Measurements from ENCODE around the gene TANGO6. TPM values are rescaled to one million over a fixed set of nuclear protein-coding genes. Genes with fewer than 3 reads are reported as not detected.
A peak's percentile ranks its signal among the peaks of the same experiment; 100 is the strongest.
"Not testable (repeated sequence)": the region's sequence is repeated elsewhere in the genome, so short reads cannot be mapped to it uniquely, and the experiment has no call there.

TANGO6 gene
- total RNA-seq, 6 experiments from 2014 or later: 10.9 to 15.5 (median 14.2) TPM

- intact Hi-C loops (cut with DNase I): no loop called here
- H3K36me3 ChIP-seq: no peaks in the 10 kb centered on the region
- no peaks in the 10 kb centered on the region for H3K27me3 ChIP-seq
- 85% methylated on average over 4 of the region's 4 CpGs for WGBS (ENCODE audit: insufficient coverage, low coverage, low lambda C conversion rate, missing lambda C conversion rate)
- no peaks in the 10 kb centered on the region for H3K9me3 ChIP-seq
- no peak overlapping the region for H3K4me3 ChIP-seq
- TF ChIP-seq CTCF (IDR thresholded peaks at IDR 0.05) (no peak), POLR2A (IDR thresholded peaks at IDR 0.05) (no peak)
- H3K4me1 ChIP-seq: peaks cover 0 to 6% (median 3%) of the 10 kb centered on the region in 4 donors
- H3K27ac ChIP-seq: no peak overlapping the region
- ATAC-seq: no peak
- DNase-seq: no peak
Measured at GRCh38 chr16:68987734-68988457, 144.6 kb downstream of the TANGO6 start.

GRCh38 chr16:68990172-68990845, 147.0 kb downstream of the TANGO6 start:
- intact Hi-C loops (cut with DNase I); H3K36me3 ChIP-seq; H3K27me3 ChIP-seq; ATAC-seq; H3K4me3 ChIP-seq; H3K27ac ChIP-seq; H3K9me3 ChIP-seq; DNase-seq: not testable (repeated sequence)
- H3K4me1 ChIP-seq: peaks cover 0 to 22% (median 11%) of the 10 kb centered on the region in 4 donors
- 92% methylated on average over 7 of the region's 7 CpGs for WGBS (ENCODE audit: insufficient coverage, low coverage, low lambda C conversion rate, missing lambda C conversion rate)

GRCh38 chr16:68991075-68991474, 147.7 kb downstream of the TANGO6 start:
- no peaks in the 10 kb centered on the region for H3K27me3 ChIP-seq

GRCh38 chr16:68992521-68992920, 149.2 kb downstream of the TANGO6 start:
- Histone ChIP-seq H3K27me3 (no peaks in the 10 kb centered on the region), H3K27ac (peak overlapping the region in 2 of 3 donors; percentile 36 to 38), H3K36me3 (no peaks in the 10 kb centered on the region), H3K4me3 (no peak overlapping the region), H3K9me3 (no peaks in the 10 kb centered on the region), H3K4me1 (peaks cover 0 to 22% (median 11%) of the 10 kb centered on the region in 4 donors)
- DNase-seq (no peak), ATAC-seq (peak in 1 of 4 donors; percentile 44)
- WGBS (ENCODE audit: insufficient coverage, low coverage, low lambda C conversion rate, missing lambda C conversion rate): 59% methylated on average over 5 of the region's 5 CpGs
- TF ChIP-seq POLR2A (IDR thresholded peaks at IDR 0.05) (no peak), CTCF (IDR thresholded peaks at IDR 0.05) (no peak)
- intact Hi-C loops (cut with DNase I): no loop called here

More at GRCh38 chr16:68991075-68991474, 147.7 kb downstream of the TANGO6 start:
- TF ChIP-seq POLR2A (IDR thresholded peaks at IDR 0.05) (no peak), CTCF (IDR thresholded peaks at IDR 0.05) (no peak)
- DNase-seq: no peak
- ATAC-seq: no peak
- no peak overlapping the region for H3K4me3 ChIP-seq
- intact Hi-C loops (cut with DNase I): no loop called here
- peaks cover 0 to 22% (median 11%) of the 10 kb centered on the region in 4 donors for H3K4me1 ChIP-seq
- H3K36me3 ChIP-seq: no peaks in the 10 kb centered on the region
- H3K9me3 ChIP-seq: no peaks in the 10 kb centered on the region
- H3K27ac ChIP-seq: no peak overlapping the region

- 34% methylated on average over 3 of the region's 3 CpGs for WGBS (ENCODE audit: insufficient coverage, low coverage, low lambda C conversion rate, missing lambda C conversion rate)
- no peaks in the 10 kb centered on the region for H3K27me3 ChIP-seq
- no peak for DNase-seq
- TF ChIP-seq POLR2A (IDR thresholded peaks at IDR 0.05): no peak
- no peak for TF ChIP-seq CTCF (IDR thresholded peaks at IDR 0.05)
- H3K9me3 ChIP-seq: no peaks in the 10 kb centered on the region
- H3K4me1 ChIP-seq: peaks cover 0 to 22% (median 11%) of the 10 kb centered on the region in 4 donors
- intact Hi-C loops (cut with DNase I): no loop called here
- H3K36me3 ChIP-seq: no peaks in the 10 kb centered on the region
- H3K27ac ChIP-seq: peak overlapping the region in 2 of 3 donors; percentile 32 to 36
- no peak for ATAC-seq
- no peak overlapping the region for H3K4me3 ChIP-seq
Measured at GRCh38 chr16:68993456-68993855, 150.1 kb downstream of the TANGO6 start.
